ENCODE results near the gene PDSS1. TPM values are rescaled to one million over a fixed set of nuclear protein-coding genes. Genes with fewer than 3 reads are reported as not detected.

Gene PDSS1
- total and polyA plus RNA-seq, 2 of the 4 experiments (the other 2 are of a cell fraction) = 9.7 to 13.2 TPM

DNA sequence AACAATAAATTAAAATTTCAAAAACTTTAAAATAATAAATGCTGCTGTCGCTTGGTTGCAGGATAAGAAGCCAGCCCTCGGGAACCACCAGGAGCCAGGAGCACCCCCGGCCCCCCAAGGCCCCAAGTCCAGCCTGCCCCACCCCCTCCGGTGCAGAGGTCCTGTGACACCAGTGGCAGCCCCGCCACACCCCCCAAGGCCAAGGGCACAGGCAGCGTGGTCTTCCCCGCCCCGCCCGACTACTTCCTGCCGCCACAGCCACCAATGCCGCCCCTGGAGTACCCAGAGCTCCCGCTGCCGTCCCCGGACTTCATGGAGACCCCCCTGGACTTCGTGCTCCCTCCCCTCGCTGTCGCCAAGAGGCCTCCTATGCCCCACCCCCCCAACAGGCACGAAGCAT, 44.5 kb upstream of the PDSS1 start:
- no peak overlapping the region for H2AFZ ChIP-seq (replicated peaks; ENCODE audit: low read length, poor library complexity)
- no peak overlapping the region for H3K4me3 ChIP-seq (ENCODE audit: insufficient read depth, low read depth, low read length)
- no peaks in the 10 kb centered on the region for H3K79me1 ChIP-seq (ENCODE audit: low read depth in 1 of 2, low read length in 2 of 2)
- no peak overlapping the region for H3K4me2 ChIP-seq (ENCODE audit: low read depth, low read length)
- no peak for TF ChIP-seq MXI1 (IDR thresholded peaks at IDR 0.05; ENCODE audit: borderline replicate concordance, low read depth, low read length)
- TF ChIP-seq SMC3 (IDR thresholded peaks at IDR 0.05; ENCODE audit: low read depth, low read length) = no peak
- TF ChIP-seq BHLHE40 (IDR thresholded peaks at IDR 0.05; ENCODE audit: low read depth, low read length) = no peak
- TF ChIP-seq, protein P1, sequence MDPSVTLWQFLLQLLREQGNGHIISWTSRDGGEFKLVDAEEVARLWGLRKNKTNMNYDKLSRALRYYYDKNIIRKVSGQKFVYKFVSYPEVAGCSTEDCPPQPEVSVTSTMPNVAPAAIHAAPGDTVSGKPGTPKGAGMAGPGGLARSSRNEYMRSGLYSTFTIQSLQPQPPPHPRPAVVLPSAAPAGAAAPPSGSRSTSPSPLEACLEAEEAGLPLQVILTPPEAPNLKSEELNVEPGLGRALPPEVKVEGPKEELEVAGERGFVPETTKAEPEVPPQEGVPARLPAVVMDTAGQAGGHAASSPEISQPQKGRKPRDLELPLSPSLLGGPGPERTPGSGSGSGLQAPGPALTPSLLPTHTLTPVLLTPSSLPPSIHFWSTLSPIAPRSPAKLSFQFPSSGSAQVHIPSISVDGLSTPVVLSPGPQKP (IDR thresholded peaks at IDR 0.05; ENCODE audit: borderline replicate concordance, low read depth, low read length) = no peak
- no peaks in the 10 kb centered on the region for H3K36me3 ChIP-seq (ENCODE audit: control insufficient read depth, insufficient read depth, low read length)
- dilution Hi-C loops (cut with HindIII; ENCODE audit: low sequenced_read_pairs, unreplicated experiment) (no loop called here), in situ Hi-C loops (cut with MboI; ENCODE audit: low sequenced_read_pairs) (no loop called here), intact Hi-C loops (cut with micrococcal nuclease) (no loop called here)
- no peak overlapping the region for H2BK20ac ChIP-seq (ENCODE audit: low read depth, low read length)
- no peak overlapping the region for H4K5ac ChIP-seq (ENCODE audit: low read depth, low read length)
- BruUV-seq (replicated peaks) = no TSS peak
- H4K8ac ChIP-seq (ENCODE audit: low read depth in 2 of 2, low read length in 2 of 2) = no peak overlapping the region
- H3K27me3 ChIP-seq (ENCODE audit: control insufficient read depth, insufficient read depth, low read length) = no peaks in the 10 kb centered on the region
- H3K9ac ChIP-seq (ENCODE audit: low read depth, low read length) = no peak overlapping the region
- no peak for ATAC-seq (ENCODE audit: low read depth)
- H3K18ac ChIP-seq (ENCODE audit: low read depth, low read length) = no peak overlapping the region
- no peak overlapping the region for H2BK120ac ChIP-seq (ENCODE audit: low read depth, low read length)
- no peak overlapping the region for H2BK5ac ChIP-seq (ENCODE audit: low read depth, low read length, poor library complexity, severe bottlenecking)
- H3K9me3 ChIP-seq (ENCODE audit: control insufficient read depth, insufficient read depth, low read length) = no peaks in the 10 kb centered on the region
- no peak overlapping the region for H3K56ac ChIP-seq (ENCODE audit: extremely low read depth, insufficient read depth, low read length)
- no peak overlapping the region for H2AK5ac ChIP-seq (ENCODE audit: low read depth, low read length)
- no CpG with 5 or more reads among the region's 18 CpGs for WGBS, 2 experiments (ENCODE audit: extremely low coverage in 2 of 2, insufficient read length in 1 of 2)
- H3K27ac ChIP-seq (ENCODE audit: insufficient read depth, low read length) = no peak overlapping the region
- no peak overlapping the region for H3K14ac ChIP-seq (replicated peaks; ENCODE audit: low read depth, low read length)
- no peak overlapping the region for H2BK15ac ChIP-seq (ENCODE audit: low read depth, low read length)
- no peaks in the 10 kb centered on the region for H3K9me1 ChIP-seq (ENCODE audit: insufficient read depth, low read length)
- no peak for DNase-seq
- no peaks in the 10 kb centered on the region for H3K4me1 ChIP-seq (ENCODE audit: control insufficient read depth, insufficient read depth, low read length)
- H4K91ac ChIP-seq (ENCODE audit: insufficient read depth, low read depth, low read length) = no peak overlapping the region
- H3K23ac ChIP-seq (ENCODE audit: low read depth, low read length) = no peak overlapping the region
- no peak overlapping the region for H2AK9ac ChIP-seq (replicated peaks; ENCODE audit: low read depth, low read length, poor library complexity)
- H4K20me1 ChIP-seq (ENCODE audit: insufficient read depth, low read length) = no peaks in the 10 kb centered on the region
- POLR2A ChIA-PET (ENCODE audit: unreplicated experiment) = no interaction called here
- H3K4ac ChIP-seq (ENCODE audit: low read depth, low read length) = no peak overlapping the region
- CTCF ChIA-PET = no interaction called here
